ENCODE results near the gene POU6F2. TPM values are rescaled to one million over a fixed set of nuclear protein-coding genes. Genes with fewer than 3 reads are reported as not detected.

Gene POU6F2
- total and polyA plus RNA-seq, 9 of the 15 experiments (the other 6 are each of a cell fraction or from before 2014, with no cell fraction given), result 0.29 to 1.5 (median 0.96) TPM

- TF ChIP-seq CHD7 (IDR thresholded peaks at IDR 0.05; ENCODE audit: low read depth, low read length), result no peak
These were observed 190.8 kb downstream of the POU6F2 start (continued) for GRCh38 chr7:39168403-39169098.
